CD4-positive, alpha-beta T cell (primary cell): Measurements from ENCODE around the gene COP1. TPM values are rescaled to one million over a fixed set of nuclear protein-coding genes. Genes with fewer than 3 reads are reported as not detected.

Experiments
- ATAC-seq: fragments of 200-7000 bp; cut with Tn5 transposase; one replicate; pipeline ENCODE4 v1.10.0; 2022; ENCODE audit warnings: mild to moderate bottlenecking; ENCODE audit not compliant: poor library complexity
- CTCF ChIA-PET: fragments of 350-600 bp; sonication (Branson Sonifier 250); formaldehyde crosslinking; loops from one replicate; lab custom pipeline; 2021; ENCODE audit warnings: antibody characterized with exemption, inconsistent platforms; lab: Charles Lee
- POLR2A ChIA-PET: fragments of 350-600 bp; sonication (Branson Sonifier 250); formaldehyde crosslinking; loops from one replicate; lab custom pipeline; 2021; ENCODE audit warnings: antibody characterized with exemption, inconsistent platforms; lab: Charles Lee
- DNase-seq, 14 experiments: peaks; one replicate each; pipeline ENCODE4 v3.0.0-alpha.2; 2013 to 2020; ENCODE audit warnings: mixed read lengths in 2 of 14
- H3K27ac ChIP-seq, 2 donors: one replicate each; pipeline versions ENCODE4 v1.5.1 to v1.7.0; 2013; ENCODE audit warnings: low read length in 2 of 2, low read depth in 1 of 2, mild to moderate bottlenecking in 1 of 2
- H3K27me3 ChIP-seq, 2 experiments: 1 replicate in 1 of 2; 2 replicates in 1 of 2; pipeline versions ENCODE4 v1.6.1 to v1.7.0; 2013; ENCODE audit warnings: low read length in 2 of 2, control low read depth in 1 of 2, mild to moderate bottlenecking in 1 of 2, moderate library complexity in 1 of 2; ENCODE audit not compliant: insufficient read depth in 2 of 2, control insufficient read depth in 1 of 2
- H3K36me3 ChIP-seq: one replicate; pipeline ENCODE4 v1.6.1; 2013; ENCODE audit warnings: low read length, control low read depth; ENCODE audit not compliant: insufficient read depth
- H3K4me1 ChIP-seq: one replicate; pipeline ENCODE4 v1.6.1; 2013; ENCODE audit warnings: low read length, control low read depth; ENCODE audit not compliant: insufficient read depth
- H3K4me3 ChIP-seq: one replicate; pipeline ENCODE4 v1.5.1; 2013; ENCODE audit warnings: mild to moderate bottlenecking, low read length, moderate library complexity
- H3K9me3 ChIP-seq, 2 experiments: 1 replicate in 1 of 2; 2 replicates in 1 of 2; pipeline versions ENCODE4 v1.6.1 to v1.7.0; 2013; ENCODE audit warnings: low read length in 2 of 2, mild to moderate bottlenecking in 2 of 2, control low read depth in 1 of 2, moderate library complexity in 1 of 2; ENCODE audit not compliant: control insufficient read depth in 1 of 2, insufficient read depth in 1 of 2
- H3K27ac Mint-ChIP-seq: one replicate; pipeline ENCODE4 v1.8.0; 2020; ENCODE audit warnings: mixed read lengths
- H3K27me3 Mint-ChIP-seq: one replicate; pipeline ENCODE4 v1.8.0; 2021; ENCODE audit warnings: mixed read lengths
- H3K36me3 Mint-ChIP-seq: one replicate; pipeline ENCODE4 v1.8.0; 2021; ENCODE audit warnings: low read depth, mixed read lengths
- H3K4me1 Mint-ChIP-seq: one replicate; pipeline ENCODE4 v1.8.0; 2021; ENCODE audit warnings: low read depth, mixed read lengths
- H3K4me3 Mint-ChIP-seq: one replicate; pipeline ENCODE4 v1.8.0; 2020; ENCODE audit warnings: mild to moderate bottlenecking, mixed read lengths
- H3K9me3 Mint-ChIP-seq: one replicate; pipeline ENCODE4 v1.8.0; 2020; ENCODE audit warnings: mixed read lengths
- intact Hi-C, 2 experiments: fragments of 100-400 bp; cut with DNase I in 1 of 2; cut with micrococcal nuclease in 1 of 2; formaldehyde crosslinking; loops; one replicate each; pipeline versions ENCODE4 v1.15.1 to v1.9.0; 2023 to 2025; cut with DNase I, micrococcal nuclease
- total RNA-seq, 174 experiments: library from RNA in 2 of 174; stranded (reverse) in 2 of 174; gene quantifications; one replicate each; pipeline ENCODE4 v1.2.3 and lab custom pipeline; 2021 to 2026
- TF ChIP-seq, protein P1 (sequence below): fragments of 200-600 bp; IDR thresholded peaks from one replicate; pipeline ENCODE4 v1.8.0; 2022; ENCODE audit warnings: antibody characterized with exemption, mild to moderate bottlenecking

COP1 gene
- total RNA-seq, 2 experiments from 2014 or later = 38.6 to 42.2 TPM

- peaks cover 55% of the 10 kb centered on the region for H3K36me3 ChIP-seq
- TF ChIP-seq, protein P1, sequence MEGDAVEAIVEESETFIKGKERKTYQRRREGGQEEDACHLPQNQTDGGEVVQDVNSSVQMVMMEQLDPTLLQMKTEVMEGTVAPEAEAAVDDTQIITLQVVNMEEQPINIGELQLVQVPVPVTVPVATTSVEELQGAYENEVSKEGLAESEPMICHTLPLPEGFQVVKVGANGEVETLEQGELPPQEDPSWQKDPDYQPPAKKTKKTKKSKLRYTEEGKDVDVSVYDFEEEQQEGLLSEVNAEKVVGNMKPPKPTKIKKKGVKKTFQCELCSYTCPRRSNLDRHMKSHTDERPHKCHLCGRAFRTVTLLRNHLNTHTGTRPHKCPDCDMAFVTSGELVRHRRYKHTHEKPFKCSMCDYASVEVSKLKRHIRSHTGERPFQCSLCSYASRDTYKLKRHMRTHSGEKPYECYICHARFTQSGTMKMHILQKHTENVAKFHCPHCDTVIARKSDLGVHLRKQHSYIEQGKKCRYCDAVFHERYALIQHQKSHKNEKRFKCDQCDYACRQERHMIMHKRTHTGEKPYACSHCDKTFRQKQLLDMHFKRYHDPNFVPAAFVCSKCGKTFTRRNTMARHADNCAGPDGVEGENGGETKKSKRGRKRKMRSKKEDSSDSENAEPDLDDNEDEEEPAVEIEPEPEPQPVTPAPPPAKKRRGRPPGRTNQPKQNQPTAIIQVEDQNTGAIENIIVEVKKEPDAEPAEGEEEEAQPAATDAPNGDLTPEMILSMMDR = no peak
- Mint-ChIP-seq H3K4me3 (no peak overlapping the region), H3K27ac (no peak overlapping the region), H3K9me3 (peaks cover 11% of the 10 kb centered on the region), H3K36me3 (peaks cover 96% of the 10 kb centered on the region), H3K27me3 (no peaks in the 10 kb centered on the region), H3K4me1 (peaks cover 4% of the 10 kb centered on the region)
- POLR2A ChIA-PET = no interaction called here
- intact Hi-C loops = no loop called here
- H3K9me3 ChIP-seq = peaks cover 5 to 30% of the 10 kb centered on the region in 2 experiments
- DNase-seq (peak in 1 of 14 experiments; percentile 8), ATAC-seq (no peak)
- CTCF ChIA-PET = no interaction called here
- no peak overlapping the region for H3K4me3 ChIP-seq
- no peak overlapping the region for H3K27ac ChIP-seq
- no peaks in the 10 kb centered on the region for H3K4me1 ChIP-seq
- no peaks in the 10 kb centered on the region for H3K27me3 ChIP-seq
Measured at GRCh38 chr1:176102768-176103350, 104.2 kb downstream of the COP1 start.

GRCh38 chr1:176101951-176102642, 105.0 kb downstream of the COP1 start:
- peaks cover 96% of the 10 kb centered on the region for H3K36me3 Mint-ChIP-seq
- no peaks in the 10 kb centered on the region for H3K27me3 Mint-ChIP-seq
- H3K4me3 Mint-ChIP-seq = no peak overlapping the region
- intact Hi-C loops = no loop called here
- no peak overlapping the region for H3K4me3 ChIP-seq
- TF ChIP-seq, protein P1 = no peak
- H3K36me3 ChIP-seq = peaks cover 55% of the 10 kb centered on the region
- DNase-seq (no peak), ATAC-seq (no peak)
- no peaks in the 10 kb centered on the region for H3K4me1 ChIP-seq
- POLR2A ChIA-PET = no interaction called here
- H3K9me3 Mint-ChIP-seq = peaks cover 11% of the 10 kb centered on the region
- no peak overlapping the region for H3K27ac ChIP-seq
- CTCF ChIA-PET = no interaction called here
- H3K27ac Mint-ChIP-seq = no peak overlapping the region
- peaks cover 9 to 33% of the 10 kb centered on the region in 2 experiments for H3K9me3 ChIP-seq
- H3K27me3 ChIP-seq = no peaks in the 10 kb centered on the region
- H3K4me1 Mint-ChIP-seq = peaks cover 4% of the 10 kb centered on the region

- TF ChIP-seq, protein P1 = no peak
- H3K4me1 Mint-ChIP-seq = no peaks in the 10 kb centered on the region
Measured at GRCh38 chr1:176098560-176098959, 108.5 kb downstream of the COP1 start.

More at GRCh38 chr1:176098560-176098959, 108.5 kb downstream of the COP1 start:
- no peaks in the 10 kb centered on the region for H3K27me3 ChIP-seq
- Mint-ChIP-seq H3K9me3 (peaks cover 11% of the 10 kb centered on the region), H3K27ac (no peak overlapping the region), H3K27me3 (no peaks in the 10 kb centered on the region), H3K4me3 (no peak overlapping the region), H3K36me3 (peaks cover 95% of the 10 kb centered on the region)
- H3K36me3 ChIP-seq = peaks cover 53% of the 10 kb centered on the region
- CTCF ChIA-PET = no interaction called here
- ATAC-seq = no peak
- H3K4me3 ChIP-seq = no peak overlapping the region
- H3K9me3 ChIP-seq = peaks cover 17 to 38% of the 10 kb centered on the region in 2 experiments
- no peak for DNase-seq
- POLR2A ChIA-PET = no interaction called here
- intact Hi-C loops = no loop called here
- H3K27ac ChIP-seq = no peak overlapping the region
- no peaks in the 10 kb centered on the region for H3K4me1 ChIP-seq
